ENCODE data around the gene USP3. TPM values are rescaled to one million over a fixed set of nuclear protein-coding genes. Genes with fewer than 3 reads are reported as not detected.
A peak's percentile ranks its signal among the peaks of the same experiment; 100 is the strongest.

USP3 gene
- total RNA-seq, 4 donors from 2014 or later, result 40.4 to 66.2 (median 56.0) TPM

- DNase-seq (ENCODE audit: low spot score) (no peak), ATAC-seq (ENCODE audit: low FRiP score) (no peak)
- no peak for TF ChIP-seq CTCF (IDR thresholded peaks at IDR 0.05)
Measured at GRCh38 chr15:63475707-63476106, 28.7 kb upstream of the USP3 start.

GRCh38 chr15:63476229-63476632, 28.2 kb upstream of the USP3 start:
- TF ChIP-seq CTCF (IDR thresholded peaks at IDR 0.05), result no peak
- DNase-seq (ENCODE audit: low spot score), result no peak
- peak; percentile 93 for ATAC-seq (ENCODE audit: low FRiP score)

- no peak for DNase-seq (ENCODE audit: low spot score)
- ATAC-seq (ENCODE audit: low FRiP score), result no peak
- no peak for TF ChIP-seq CTCF (IDR thresholded peaks at IDR 0.05)
Measured at GRCh38 chr15:63478243-63478642, 26.1 kb upstream of the USP3 start.

GRCh38 chr15:63480441-63480821, 24.0 kb upstream of the USP3 start:
- ATAC-seq (ENCODE audit: low FRiP score), result no peak
- no peak for TF ChIP-seq CTCF (IDR thresholded peaks at IDR 0.05)
- DNase-seq (ENCODE audit: low spot score), result no peak

GRCh38 chr15:63481105-63481810, 23.1 kb upstream of the USP3 start:
- DNase-seq (ENCODE audit: low spot score), result no peak
- no peak for TF ChIP-seq CTCF (IDR thresholded peaks at IDR 0.05)
- ATAC-seq (ENCODE audit: low FRiP score), result no peak

- no peak for ATAC-seq (ENCODE audit: low FRiP score)
- DNase-seq (ENCODE audit: low spot score), result no peak
- TF ChIP-seq CTCF (IDR thresholded peaks at IDR 0.05), result no peak
Measured at GRCh38 chr15:63482874-63483323, 21.5 kb upstream of the USP3 start.

Data from omental fat pad (tissue), 4 donors.